GM19438 (cell line): ENCODE measurements around the gene RAB43.
"Not testable (repeated sequence)": the region's sequence is repeated elsewhere in the genome, so short reads cannot be mapped to it uniquely, and the experiment has no call there.

Experiments
- ATAC-seq: cut with Tn5 transposase; IDR thresholded peaks from one replicate; pipeline ENCODE4 v1.9.1; 2021; ENCODE audit warnings: low read depth; ENCODE audit not compliant: unreplicated experiment

RAB43 gene

DNA sequence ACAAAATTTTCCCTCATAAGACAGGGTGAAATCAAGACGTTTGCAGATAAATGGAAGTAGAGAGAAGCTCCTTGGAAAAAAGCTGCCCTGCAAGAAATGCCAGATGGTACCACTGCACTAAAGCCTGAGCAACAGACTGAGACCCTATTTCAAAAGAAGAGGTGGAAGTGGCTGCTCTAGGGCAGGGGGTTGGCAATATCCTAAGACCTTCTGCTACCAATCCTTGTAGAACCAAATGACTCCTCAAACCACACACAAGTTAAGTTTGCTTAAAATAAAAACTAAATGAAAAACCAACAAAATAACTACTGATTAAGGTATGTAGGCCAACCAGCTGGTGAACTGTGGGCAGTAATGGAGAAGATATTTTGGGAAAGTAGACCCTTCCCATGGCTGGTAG, 21.3 kb downstream of the RAB43 start:
- ATAC-seq: no peak

- no peak for ATAC-seq
These were observed 26.3 kb downstream of the RAB43 start for GRCh38 chr3:129095285-129095684.

DNA sequence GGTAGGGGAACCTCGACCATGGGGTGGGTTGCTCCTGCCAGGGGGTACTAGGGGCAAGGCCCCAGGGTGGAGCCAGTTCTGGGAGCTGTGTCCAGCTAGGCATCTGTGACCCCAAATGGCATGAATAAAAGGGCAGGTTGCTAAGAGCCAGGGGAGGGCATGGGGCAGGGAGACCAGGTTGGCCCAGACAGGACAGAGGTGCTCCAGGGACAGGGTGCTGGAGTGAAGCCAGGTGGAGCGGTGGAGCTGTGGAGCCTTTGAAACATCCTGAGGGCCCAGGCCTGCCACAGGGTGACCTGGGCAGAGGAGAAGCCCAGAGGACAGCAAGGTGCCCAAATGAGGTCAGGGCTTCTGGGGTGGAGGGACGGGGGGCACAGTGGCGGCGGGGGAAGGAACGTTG, 33.3 kb downstream of the RAB43 start:
- ATAC-seq: not testable (repeated sequence)

DNA sequence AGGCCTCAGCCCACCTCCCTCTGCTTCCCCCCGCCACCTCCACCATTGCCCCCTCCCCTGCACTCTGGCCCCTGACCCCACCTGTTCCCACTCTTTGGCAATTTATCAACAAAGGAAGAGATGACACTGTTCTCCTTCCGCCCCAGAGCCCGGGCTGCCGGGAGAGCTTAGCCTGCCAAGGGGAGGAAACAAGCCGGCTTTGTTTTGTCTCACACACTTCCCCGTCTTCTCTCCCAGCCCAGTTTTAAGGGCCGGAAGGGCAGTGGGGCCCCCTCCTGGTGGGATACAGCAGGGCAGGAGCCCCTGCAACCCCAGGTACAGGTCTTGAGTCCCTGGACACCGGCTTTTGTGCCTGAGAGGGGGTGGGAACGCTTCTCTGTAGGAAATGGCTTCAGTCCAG, 33.7 kb downstream of the RAB43 start:
- ATAC-seq: not testable (repeated sequence)

DNA sequence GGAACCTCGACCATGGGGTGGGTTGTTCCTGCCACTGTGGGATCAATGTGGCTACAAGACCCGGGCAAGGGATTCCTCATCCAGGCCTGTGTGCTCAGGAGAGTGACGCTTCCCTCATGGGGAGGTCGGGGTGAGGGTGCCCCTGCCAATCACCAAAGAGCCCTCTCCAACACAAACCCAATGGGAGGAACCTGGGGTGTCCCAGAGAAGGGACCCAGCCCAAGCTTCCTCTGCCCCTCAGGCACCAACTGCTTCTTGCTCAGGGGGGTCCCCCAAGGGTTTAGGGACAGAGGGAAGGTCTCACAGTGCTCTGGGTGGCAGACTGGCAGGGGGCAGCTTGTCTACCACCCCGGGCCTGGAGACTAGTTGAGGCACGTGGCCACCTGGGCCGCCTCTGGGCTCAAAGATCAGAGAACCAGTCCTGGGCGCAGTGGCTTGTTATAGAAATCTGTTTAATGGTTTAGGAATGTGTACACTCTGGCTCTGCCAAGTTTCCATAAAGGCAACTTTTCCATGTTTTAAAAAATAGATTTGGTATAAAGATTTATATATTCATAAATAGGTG, 34.4 kb downstream of the RAB43 start:
- ATAC-seq: no peak

DNA sequence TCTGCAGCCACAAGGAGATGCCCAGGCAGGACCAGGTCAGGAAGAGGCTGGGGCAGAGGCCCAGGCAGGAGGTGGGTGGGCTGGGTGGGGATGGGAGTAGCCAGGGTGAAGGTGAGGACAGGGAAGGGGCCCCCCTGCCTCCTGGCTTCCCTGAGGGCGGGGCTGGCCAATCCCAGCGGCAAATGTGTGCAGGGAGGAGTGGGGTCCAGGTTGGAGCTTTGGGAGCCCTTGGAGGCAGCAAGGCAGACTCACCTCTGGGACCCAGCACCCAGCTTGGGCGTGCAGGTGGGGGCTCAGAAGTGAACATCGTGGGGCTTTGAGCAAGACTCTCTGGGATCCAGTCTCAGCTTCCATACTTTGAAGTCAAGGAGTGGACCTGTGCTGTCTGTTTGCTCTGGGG, 35.8 kb downstream of the RAB43 start:
- no peak for ATAC-seq

DNA sequence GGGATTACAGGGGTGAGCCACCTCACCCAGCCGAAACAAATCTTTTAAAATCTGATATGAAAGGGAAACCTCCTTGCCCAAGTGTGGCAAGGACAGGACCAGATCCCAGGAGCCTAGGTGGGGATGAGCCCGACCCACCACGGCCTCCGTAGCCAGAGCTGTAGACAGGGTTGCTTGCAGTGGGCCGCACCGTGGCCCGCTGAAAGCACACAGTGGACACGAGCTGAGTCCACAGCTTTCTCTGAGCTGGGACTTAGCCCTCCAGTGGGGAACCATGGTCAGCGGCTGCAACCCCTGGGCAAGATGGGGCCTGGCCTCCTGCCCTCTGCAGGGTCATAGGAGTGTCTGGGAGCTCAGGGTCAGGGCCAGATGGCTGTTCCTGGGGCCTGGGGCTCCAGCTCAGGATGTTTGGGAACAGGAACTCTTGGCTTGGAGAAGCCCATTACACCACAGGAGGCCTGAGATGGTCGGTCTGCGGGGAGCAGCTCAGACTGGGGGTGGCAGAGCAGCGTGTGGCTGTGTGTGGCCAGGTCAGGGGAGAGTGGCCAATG, 36.4 kb downstream of the RAB43 start:
- ATAC-seq: no peak

DNA sequence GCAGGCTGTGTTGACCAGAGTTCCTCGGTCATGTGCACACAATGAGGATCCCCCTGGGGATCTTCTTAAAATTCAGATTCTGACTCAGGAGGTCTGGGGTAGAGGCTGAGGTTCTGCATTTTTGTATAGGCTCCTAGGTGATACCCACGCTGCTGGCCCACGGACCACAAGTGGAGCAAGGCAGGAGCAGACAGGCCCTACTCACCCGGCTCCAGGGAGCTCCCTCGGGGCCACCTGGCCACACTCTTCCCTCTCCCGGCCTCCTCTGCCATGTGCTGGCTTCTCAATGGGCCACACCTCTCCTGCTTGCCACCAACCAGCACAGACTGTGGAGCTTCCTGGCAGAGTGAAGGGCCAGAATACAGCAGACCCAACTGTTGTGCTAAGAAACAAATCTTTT, 37.1 kb downstream of the RAB43 start:
- no peak for ATAC-seq

DNA sequence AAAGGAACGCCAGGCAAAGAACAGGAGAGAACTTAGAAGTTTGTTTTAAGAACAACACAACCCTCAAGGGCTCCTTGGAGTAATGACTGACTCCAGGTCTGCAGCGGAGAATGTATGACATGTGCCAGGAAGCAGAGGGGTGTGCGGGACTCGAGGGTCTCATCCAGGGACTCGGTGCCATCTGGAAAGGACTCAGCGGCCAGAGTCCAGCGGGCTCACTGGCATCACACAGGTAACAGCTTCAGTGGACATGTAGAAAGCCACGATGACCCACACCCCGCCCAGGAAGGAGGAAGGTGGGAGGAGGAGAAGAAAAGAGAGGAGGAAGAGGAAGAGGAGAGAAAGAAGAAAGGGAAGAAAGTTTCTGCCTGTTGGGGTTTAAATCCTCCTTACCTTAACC, 39.6 kb downstream of the RAB43 start:
- ATAC-seq: no peak

DNA sequence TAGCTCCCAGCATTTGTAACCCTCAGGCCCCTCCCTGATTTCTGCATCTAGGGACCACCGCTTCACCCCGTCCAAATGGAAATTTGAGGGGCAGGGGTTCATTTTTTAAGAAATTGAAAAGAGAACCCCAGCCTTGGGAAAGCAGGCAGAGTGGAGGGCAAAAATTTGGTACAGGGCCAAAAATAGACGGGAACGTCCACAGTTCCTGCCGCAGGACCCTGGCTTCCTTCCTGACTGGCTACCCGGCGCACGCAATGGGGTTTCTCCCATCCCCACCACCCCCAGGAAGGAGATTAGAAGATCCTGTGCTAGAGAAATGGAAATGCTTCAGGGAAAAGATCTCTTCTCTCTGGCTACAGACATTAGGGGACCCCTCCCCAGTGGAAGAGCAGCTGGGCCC, 40.1 kb downstream of the RAB43 start:
- no peak for ATAC-seq

DNA sequence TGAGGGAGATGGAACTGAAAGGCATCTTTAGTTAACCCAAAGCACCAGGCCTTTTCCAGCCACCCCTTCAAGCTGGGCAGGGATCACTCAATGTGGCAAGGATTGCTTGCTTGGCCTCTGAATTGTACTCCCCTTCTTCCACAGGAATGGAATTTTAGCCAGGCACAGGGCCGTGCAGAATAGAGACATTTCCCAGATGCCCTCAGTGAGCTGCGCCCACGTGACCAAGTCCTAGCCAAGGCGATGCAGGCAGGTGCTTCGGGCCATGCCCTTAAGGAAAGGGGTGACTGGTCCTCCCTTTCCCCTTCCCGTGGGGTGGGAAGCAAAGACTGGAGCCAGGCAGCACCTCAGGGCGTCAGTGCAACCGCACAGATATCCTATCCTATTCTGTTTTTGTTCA, 43.1 kb downstream of the RAB43 start:
- no peak for ATAC-seq

- ATAC-seq: no peak
These were observed 44.4 kb downstream of the RAB43 start for GRCh38 chr3:129077222-129077621.

DNA sequence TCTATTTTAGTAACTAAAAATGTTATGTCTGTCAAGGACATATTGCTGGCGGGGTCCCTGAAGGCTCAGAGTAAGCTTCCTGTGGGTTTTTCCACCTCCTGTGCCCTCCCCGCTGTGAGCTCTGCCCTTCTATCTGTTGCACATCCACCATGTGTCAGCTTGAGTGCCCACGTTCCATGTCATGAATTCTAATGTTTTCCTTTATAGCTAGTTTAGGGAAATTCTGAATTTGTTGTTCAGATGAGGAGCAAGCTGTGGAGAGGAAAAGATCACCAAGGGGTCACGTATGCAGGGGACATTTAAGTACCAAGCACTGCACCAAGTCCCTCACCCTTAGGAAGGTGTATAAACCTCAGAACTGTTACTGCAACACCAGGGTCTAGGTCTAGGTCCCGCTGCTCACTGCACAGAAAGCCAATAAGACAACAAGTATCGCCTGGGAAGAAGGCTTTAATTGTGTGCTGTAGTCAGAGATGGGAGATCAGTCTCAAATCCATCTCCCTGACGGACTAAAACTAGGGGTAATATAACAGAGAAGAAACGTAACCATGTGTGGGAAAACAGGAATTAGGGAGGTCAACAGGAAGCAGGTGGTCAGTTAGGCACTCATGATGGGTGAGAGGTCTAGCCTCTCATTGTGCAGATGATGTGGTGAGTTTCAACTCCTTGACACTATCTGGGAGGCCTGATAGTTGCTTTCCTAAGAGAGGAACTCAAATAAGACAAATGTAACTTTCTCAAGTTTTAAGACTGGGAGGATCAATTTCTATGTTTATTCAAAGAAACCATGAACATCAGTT, 51.3 kb downstream of the RAB43 start:
- no peak for ATAC-seq

- ATAC-seq: not testable (repeated sequence)
These were observed 52.1 kb downstream of the RAB43 start for GRCh38 chr3:129069313-129070085.

GRCh38 chr3:129068291-129068886, 53.2 kb downstream of the RAB43 start:
- no peak for ATAC-seq

- ATAC-seq: not testable (repeated sequence)
These were observed 53.9 kb downstream of the RAB43 start for GRCh38 chr3:129067719-129068118.

GRCh38 chr3:129065720-129066073, 55.9 kb downstream of the RAB43 start:
- ATAC-seq: no peak

GRCh38 chr3:129065016-129065719, 56.4 kb downstream of the RAB43 start:
- no peak for ATAC-seq

DNA sequence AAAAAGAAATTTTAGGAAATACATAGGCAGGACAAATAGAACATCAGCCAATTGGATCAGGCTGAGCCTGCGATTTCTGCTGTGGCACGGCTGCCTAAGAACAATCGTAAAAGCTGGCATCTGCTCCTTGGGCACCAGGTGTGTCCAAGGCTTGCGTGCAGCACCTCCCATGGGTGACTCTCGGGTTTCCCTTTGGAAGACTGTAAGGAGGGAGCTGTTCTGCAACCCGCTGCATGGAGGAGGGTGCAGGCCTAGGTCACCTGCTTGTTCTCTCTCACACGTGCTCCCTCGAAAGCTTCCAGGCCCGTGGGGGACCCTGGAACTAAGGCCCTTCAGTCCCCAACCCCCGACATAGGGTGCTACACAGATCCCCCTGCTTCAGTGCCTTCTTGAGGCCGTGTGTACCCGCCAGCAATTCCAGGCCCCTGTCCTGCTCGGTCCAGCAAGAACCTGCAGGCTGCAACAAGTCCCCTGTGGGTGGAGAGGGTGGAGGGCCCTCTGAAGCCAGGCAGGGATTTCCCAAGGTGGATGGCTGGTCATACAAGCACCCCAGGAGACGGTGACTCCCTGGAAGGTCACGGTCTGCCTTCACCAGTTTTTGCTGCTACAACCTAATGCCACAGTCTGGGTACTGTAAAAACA, 57.6 kb downstream of the RAB43 start:
- no peak for ATAC-seq

GRCh38 chr3:129063091-129063640, 58.4 kb downstream of the RAB43 start:
- ATAC-seq: no peak
